ENCODE measurements around the gene CTXND1. TPM values are rescaled to one million over a fixed set of nuclear protein-coding genes. Genes with fewer than 3 reads are reported as not detected.
"Not testable (repeated sequence)": the region's sequence is repeated elsewhere in the genome, so short reads cannot be mapped to it uniquely, and the experiment has no call there.

Gene CTXND1
- total RNA-seq, 1 donor from 2014 or later, result not detected

DNA sequence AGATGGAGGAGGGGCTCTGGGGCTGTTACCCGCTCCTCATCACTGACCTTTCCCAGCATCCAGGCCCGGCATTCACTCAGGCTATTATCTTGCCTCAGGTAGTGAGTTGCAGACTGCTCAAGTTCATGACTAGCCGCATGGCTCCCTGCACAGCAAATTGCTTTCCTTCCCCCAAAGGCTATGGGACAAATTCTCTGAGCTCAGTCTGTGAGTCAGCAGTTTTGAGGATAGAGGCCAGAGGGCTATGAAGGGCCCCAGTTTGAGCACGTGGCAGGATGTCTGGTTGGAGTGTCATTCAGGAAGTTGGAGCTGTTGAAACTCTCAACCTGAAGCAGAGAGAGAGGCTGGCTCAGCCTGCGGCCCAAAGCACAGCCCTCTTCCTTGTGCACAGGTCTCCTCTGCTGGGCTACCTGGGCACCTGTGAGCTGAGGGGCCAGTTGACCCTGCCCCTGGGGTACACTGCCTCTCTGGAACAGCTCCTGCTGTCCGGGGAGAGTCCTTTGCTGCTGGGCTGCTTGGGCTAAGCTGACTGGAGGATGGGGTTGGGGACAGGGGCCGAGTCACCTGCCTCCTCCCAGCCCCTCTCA lies 91.3 kb downstream of the CTXND1 start:
- TF ChIP-seq, protein P1, sequence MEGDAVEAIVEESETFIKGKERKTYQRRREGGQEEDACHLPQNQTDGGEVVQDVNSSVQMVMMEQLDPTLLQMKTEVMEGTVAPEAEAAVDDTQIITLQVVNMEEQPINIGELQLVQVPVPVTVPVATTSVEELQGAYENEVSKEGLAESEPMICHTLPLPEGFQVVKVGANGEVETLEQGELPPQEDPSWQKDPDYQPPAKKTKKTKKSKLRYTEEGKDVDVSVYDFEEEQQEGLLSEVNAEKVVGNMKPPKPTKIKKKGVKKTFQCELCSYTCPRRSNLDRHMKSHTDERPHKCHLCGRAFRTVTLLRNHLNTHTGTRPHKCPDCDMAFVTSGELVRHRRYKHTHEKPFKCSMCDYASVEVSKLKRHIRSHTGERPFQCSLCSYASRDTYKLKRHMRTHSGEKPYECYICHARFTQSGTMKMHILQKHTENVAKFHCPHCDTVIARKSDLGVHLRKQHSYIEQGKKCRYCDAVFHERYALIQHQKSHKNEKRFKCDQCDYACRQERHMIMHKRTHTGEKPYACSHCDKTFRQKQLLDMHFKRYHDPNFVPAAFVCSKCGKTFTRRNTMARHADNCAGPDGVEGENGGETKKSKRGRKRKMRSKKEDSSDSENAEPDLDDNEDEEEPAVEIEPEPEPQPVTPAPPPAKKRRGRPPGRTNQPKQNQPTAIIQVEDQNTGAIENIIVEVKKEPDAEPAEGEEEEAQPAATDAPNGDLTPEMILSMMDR (IDR thresholded peaks at IDR 0.05; ENCODE audit: insufficient read depth, low read length, severe bottlenecking), result no peak
- DNase-seq (ENCODE audit: low read depth), result peak; percentile 95
- Histone ChIP-seq H3K27me3 (ENCODE audit: control insufficient read depth, insufficient read depth, low read length) (no peaks in the 10 kb centered on the region), H3K36me3 (ENCODE audit: control insufficient read depth, insufficient read depth, low read length) (peaks cover 7% of the 10 kb centered on the region), H3K4me3 (ENCODE audit: low read depth, low read length) (no peak overlapping the region)
- no peak for FAIRE-seq

DNA sequence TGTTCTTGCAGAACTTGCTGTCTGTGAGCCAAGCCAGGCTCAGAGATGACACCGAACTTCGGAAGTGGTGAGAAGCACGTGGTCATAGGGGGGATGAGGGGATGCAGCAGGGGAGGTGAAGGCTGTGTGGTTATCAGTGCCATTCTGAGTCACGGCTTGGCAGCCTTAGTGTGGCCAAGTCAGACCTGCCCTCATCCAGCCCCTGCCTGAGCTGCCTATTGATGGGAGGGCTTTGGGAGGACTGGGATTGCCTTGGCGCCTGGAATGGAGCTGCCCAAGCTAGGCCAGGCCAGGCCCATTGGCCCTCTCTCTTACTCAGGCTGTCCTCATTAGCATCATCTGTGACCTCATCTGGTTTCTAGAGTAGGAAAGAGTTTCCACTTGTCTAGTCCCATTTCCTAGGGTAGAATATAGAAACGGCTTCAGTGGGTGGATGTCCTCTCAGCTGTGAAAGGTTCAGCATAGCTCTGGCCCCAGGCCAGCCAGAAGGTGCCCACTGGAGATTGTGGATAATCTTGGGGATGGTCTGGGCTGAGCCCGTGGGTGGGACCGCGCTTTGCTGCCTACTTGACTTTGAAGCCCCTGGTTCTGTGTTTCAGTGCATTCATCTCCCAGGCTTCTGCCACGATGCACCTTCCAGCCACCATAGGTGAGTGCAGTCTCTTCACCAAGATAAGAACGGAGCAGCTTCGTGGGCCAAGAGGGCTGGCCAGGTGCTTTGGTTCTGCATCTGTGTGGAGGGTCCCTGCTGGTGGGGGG lies 92.0 kb downstream of the CTXND1 start:
- TF ChIP-seq, protein P1 (IDR thresholded peaks at IDR 0.05; ENCODE audit: insufficient read depth, low read length, severe bottlenecking), result no peak
- Histone ChIP-seq H3K27me3 (ENCODE audit: control insufficient read depth, insufficient read depth, low read length) (no peaks in the 10 kb centered on the region), H3K36me3 (ENCODE audit: control insufficient read depth, insufficient read depth, low read length) (peaks cover 7% of the 10 kb centered on the region), H3K4me3 (ENCODE audit: low read depth, low read length) (no peak overlapping the region)
- DNase-seq (ENCODE audit: low read depth) (no peak), FAIRE-seq (no peak)

DNA sequence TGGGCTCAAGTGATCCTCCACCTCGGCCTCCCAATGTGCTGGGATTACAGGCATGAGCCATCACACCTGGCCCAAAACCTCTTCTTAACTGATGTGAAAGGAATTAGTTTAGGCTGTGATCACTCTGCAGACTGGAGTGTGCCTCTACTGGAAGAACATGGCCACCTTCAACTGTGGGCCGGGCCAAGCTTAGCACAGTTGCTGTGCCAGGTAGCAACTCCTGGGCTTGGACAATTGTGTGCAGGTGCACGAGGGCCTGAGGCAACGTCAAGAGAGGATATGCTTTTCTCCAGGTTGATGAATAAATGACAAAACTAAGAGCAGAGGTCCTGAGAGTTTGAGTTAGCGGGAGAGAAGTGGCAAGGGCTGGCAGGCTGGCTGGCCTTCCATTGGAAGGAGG lies 92.7 kb downstream of the CTXND1 start:
- DNase-seq (ENCODE audit: low read depth), result no peak
- no peak for FAIRE-seq
- TF ChIP-seq, protein P1 (IDR thresholded peaks at IDR 0.05; ENCODE audit: insufficient read depth, low read length, severe bottlenecking), result no peak
- H3K36me3 ChIP-seq (ENCODE audit: control insufficient read depth, insufficient read depth, low read length), result peaks cover 10% of the 10 kb centered on the region
- H3K4me3 ChIP-seq (ENCODE audit: low read depth, low read length), result no peak overlapping the region
- H3K27me3 ChIP-seq (ENCODE audit: control insufficient read depth, insufficient read depth, low read length), result no peaks in the 10 kb centered on the region

- Histone ChIP-seq H3K27me3 (ENCODE audit: control insufficient read depth, insufficient read depth, low read length) (no peaks in the 10 kb centered on the region), H3K4me3 (ENCODE audit: low read depth, low read length) (no peak overlapping the region), H3K36me3 (ENCODE audit: control insufficient read depth, insufficient read depth, low read length) (peaks cover 8% of the 10 kb centered on the region)
- TF ChIP-seq, protein P1 (IDR thresholded peaks at IDR 0.05; ENCODE audit: insufficient read depth, low read length, severe bottlenecking), result no peak
- FAIRE-seq (no peak), DNase-seq (ENCODE audit: low read depth) (no peak)
Measured at GRCh38 chr15:80157215-80157614, 94.8 kb downstream of the CTXND1 start.

- FAIRE-seq (no peak), DNase-seq (ENCODE audit: low read depth) (no peak)
- peaks cover 8% of the 10 kb centered on the region for H3K36me3 ChIP-seq (ENCODE audit: control insufficient read depth, insufficient read depth, low read length)
- no peaks in the 10 kb centered on the region for H3K27me3 ChIP-seq (ENCODE audit: control insufficient read depth, insufficient read depth, low read length)
- no peak overlapping the region for H3K4me3 ChIP-seq (ENCODE audit: low read depth, low read length)
- TF ChIP-seq, protein P1 (IDR thresholded peaks at IDR 0.05; ENCODE audit: insufficient read depth, low read length, severe bottlenecking), result no peak
Measured at GRCh38 chr15:80156176-80156720, 95.8 kb downstream of the CTXND1 start.

DNA sequence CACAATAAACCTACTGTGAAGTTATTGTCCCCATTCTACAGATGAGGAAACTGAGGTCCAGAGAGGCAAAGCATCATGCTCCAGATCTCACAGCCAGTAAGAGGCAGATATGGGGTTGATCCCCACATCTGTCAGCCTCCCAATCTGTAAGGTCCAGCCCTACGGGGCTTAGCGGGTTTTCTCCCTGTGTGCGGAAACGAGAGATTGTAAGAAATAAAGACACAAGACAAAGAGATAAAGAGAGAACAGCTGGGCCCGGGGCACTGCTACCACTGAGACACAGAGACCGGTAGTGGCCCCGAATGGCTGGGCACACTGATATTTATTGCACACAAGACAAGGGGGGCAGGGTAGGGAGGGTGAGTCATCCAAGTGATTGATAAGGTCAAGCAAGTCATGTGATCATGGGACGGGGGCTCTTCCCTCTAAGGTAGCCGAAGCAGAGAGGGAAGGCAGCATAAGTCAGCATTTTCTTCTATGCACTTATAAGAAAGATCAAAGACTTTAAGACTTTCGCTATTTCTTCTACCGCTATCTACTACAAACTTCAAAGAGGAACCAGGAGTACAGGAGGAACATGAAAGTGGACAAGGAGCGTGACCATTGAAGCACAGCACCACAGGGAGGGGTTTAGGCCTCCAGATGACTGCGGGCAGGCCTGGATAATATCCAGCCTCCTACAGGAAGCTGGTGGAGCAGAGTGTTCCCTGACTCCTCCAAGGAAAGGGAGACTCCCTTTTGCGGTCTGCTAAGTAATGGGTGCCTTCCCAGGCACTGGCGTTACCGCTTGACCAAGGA lies 96.4 kb downstream of the CTXND1 start:
- not testable (repeated sequence) for H3K4me3 ChIP-seq (ENCODE audit: low read depth, low read length); H3K27me3 ChIP-seq (ENCODE audit: control insufficient read depth, insufficient read depth, low read length); H3K36me3 ChIP-seq (ENCODE audit: control insufficient read depth, insufficient read depth, low read length); FAIRE-seq; DNase-seq (ENCODE audit: low read depth)

Data from bronchial epithelial cell (primary cell).